MCF 10A (cell line): ENCODE data around the gene TRIM68. TPM values are rescaled to one million over a fixed set of nuclear protein-coding genes. Genes with fewer than 3 reads are reported as not detected.

ENCODE experiments used
- BruUV-seq: library from RNA; stranded (reverse); fragments of 400-500 nt; replicated peaks from 2 replicates; lab custom pipeline; 2021; lab: Mats Ljungman, UMichigan
- CTCF ChIA-PET: fragments of 300-600 bp; sonication (Branson Sonifier 250); formaldehyde crosslinking; extraction: SDS; loops from one replicate; lab custom pipeline; 2021; ENCODE audit warnings: antibody characterized with exemption, inconsistent platforms; lab: Yijun Ruan, JAX
- POLR2A ChIA-PET: fragments of 300-600, 350-650 bp; sonication (Branson Sonifier 250); formaldehyde crosslinking; extraction: SDS; loops from one replicate; lab custom pipeline; 2020; ENCODE audit warnings: antibody characterized with exemption, inconsistent platforms; lab: Yijun Ruan, JAX
- DNase-seq: peaks from one replicate; pipeline ENCODE4 v3.0.0-alpha.2; 2018; ENCODE audit not compliant: unreplicated experiment
- H3K27ac Mint-ChIP-seq: one replicate; pipeline ENCODE4 v1.8.0; 2022; ENCODE audit warnings: mild to moderate bottlenecking, low read depth, mixed read lengths; ENCODE audit not compliant: unreplicated experiment
- H3K27me3 Mint-ChIP-seq: one replicate; pipeline ENCODE4 v1.8.0; 2022; ENCODE audit warnings: mixed read lengths; ENCODE audit not compliant: insufficient read depth, unreplicated experiment
- H3K36me3 Mint-ChIP-seq: one replicate; pipeline ENCODE4 v1.8.0; 2022; ENCODE audit warnings: mild to moderate bottlenecking, moderate library complexity, mixed read lengths; ENCODE audit not compliant: insufficient read depth, unreplicated experiment
- H3K4me1 Mint-ChIP-seq: one replicate; pipeline ENCODE4 v1.8.0; 2022; ENCODE audit warnings: mixed read lengths; ENCODE audit not compliant: insufficient read depth, unreplicated experiment
- H3K4me3 Mint-ChIP-seq: one replicate; pipeline ENCODE4 v1.8.0; 2022; ENCODE audit warnings: mild to moderate bottlenecking, moderate library complexity, mixed read lengths; ENCODE audit not compliant: unreplicated experiment
- H3K9me3 Mint-ChIP-seq: one replicate; pipeline ENCODE4 v1.8.0; 2022; ENCODE audit warnings: mixed read lengths; ENCODE audit not compliant: unreplicated experiment
- intact Hi-C: fragments of 100-400 bp; cut with micrococcal nuclease; formaldehyde crosslinking; loops from 2 replicates; pipeline ENCODE4 v1.14.1; 2022
- total RNA-seq: library from RNA; stranded (reverse); gene quantifications from 2 replicates; pipeline ENCODE4 v1.2.3, GENCODE V29; 2022
- TF ChIP-seq, protein P1 (sequence below): fragments of 200-600 bp; IDR thresholded peaks from one replicate; pipeline ENCODE4 v1.8.0; 2022; ENCODE audit warnings: antibody characterized with exemption, mild to moderate bottlenecking; ENCODE audit not compliant: unreplicated experiment

TRIM68 gene
- total RNA-seq, 1 experiment from 2014 or later, result 7.9 TPM

DNA sequence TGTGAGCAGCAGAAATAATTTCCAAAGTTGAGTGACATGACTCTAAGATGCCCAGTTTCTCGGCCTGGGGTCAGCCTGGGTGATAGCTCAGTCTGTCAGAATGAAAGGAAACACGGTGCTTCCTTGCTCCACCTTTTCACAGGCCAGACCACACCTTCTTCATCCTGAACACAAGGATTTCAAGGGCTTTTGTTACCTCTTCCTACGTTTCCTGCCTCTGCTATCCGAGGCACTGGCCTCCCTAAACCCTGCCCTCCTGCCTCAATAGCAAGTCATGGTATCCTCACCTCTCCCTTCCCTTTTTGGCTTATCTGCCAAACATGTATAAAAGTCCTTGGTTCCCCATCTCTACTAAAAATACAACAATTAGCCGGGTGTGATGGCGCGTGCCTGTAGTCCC is 34.0 kb upstream of the TRIM68 start:
- CTCF ChIA-PET, result interaction anchor here (1.3 to 1.4 kb wide), 2 partner anchors 15 to 356 kb away, joined by 3 read pairs; no protein-coding TSS in a partner anchor
- no peak for DNase-seq
- POLR2A ChIA-PET, result no interaction called here
- TF ChIP-seq, protein P1, sequence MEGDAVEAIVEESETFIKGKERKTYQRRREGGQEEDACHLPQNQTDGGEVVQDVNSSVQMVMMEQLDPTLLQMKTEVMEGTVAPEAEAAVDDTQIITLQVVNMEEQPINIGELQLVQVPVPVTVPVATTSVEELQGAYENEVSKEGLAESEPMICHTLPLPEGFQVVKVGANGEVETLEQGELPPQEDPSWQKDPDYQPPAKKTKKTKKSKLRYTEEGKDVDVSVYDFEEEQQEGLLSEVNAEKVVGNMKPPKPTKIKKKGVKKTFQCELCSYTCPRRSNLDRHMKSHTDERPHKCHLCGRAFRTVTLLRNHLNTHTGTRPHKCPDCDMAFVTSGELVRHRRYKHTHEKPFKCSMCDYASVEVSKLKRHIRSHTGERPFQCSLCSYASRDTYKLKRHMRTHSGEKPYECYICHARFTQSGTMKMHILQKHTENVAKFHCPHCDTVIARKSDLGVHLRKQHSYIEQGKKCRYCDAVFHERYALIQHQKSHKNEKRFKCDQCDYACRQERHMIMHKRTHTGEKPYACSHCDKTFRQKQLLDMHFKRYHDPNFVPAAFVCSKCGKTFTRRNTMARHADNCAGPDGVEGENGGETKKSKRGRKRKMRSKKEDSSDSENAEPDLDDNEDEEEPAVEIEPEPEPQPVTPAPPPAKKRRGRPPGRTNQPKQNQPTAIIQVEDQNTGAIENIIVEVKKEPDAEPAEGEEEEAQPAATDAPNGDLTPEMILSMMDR, result no peak
- Mint-ChIP-seq H3K4me1 (no peaks in the 10 kb centered on the region), H3K27ac (no peak overlapping the region), H3K36me3 (no peaks in the 10 kb centered on the region), H3K27me3 (peaks cover 13% of the 10 kb centered on the region), H3K9me3 (no peaks in the 10 kb centered on the region), H3K4me3 (no peak overlapping the region)
- intact Hi-C loops, result no loop called here
- BruUV-seq, result no TSS peak

DNA sequence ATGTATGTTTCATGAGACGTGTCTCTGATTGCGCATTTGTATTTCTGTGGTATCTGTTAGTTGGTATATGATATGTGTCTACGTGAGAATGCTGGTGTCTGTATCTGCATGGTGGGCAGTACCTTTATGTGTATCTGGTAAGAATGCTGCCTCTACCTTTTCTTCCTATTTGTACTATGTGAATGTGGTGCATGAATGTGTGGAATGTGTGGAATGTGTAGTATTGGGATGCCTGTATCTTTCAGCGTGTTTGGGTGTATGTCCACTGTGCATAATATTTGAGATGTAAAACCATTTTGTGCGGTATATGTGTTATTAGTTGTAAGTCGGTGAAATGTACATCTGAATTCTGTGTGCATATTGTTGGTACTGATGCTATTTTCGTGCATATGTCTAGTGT is 33.5 kb upstream of the TRIM68 start:
- no peak overlapping the region for H3K4me3 Mint-ChIP-seq
- no TSS peak for BruUV-seq

DNA sequence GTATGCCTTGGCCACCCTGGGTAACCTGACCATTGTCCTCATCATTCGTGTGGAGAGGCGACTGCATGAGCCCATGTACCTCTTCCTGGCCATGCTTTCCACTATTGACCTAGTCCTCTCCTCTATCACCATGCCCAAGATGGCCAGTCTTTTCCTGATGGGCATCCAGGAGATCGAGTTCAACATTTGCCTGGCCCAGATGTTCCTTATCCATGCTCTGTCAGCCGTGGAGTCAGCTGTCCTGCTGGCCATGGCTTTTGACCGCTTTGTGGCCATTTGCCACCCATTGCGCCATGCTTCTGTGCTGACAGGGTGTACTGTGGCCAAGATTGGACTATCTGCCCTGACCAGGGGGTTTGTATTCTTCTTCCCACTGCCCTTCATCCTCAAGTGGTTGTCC is 31.9 kb upstream of the TRIM68 start:
- no peak for DNase-seq
- CTCF ChIA-PET, result interaction anchor here (0.7 to 4.5 kb wide), 3 partner anchors 11 to 365 kb away, joined by 3 to 69 read pairs (median 4); no protein-coding TSS in a partner anchor
- no peaks in the 10 kb centered on the region for H3K36me3 Mint-ChIP-seq

More for the DNA sequence above, 33.5 kb upstream of the TRIM68 start:
- ChIA-PET POLR2A (no interaction called here), CTCF (interaction anchor here (0.6 to 1.5 kb wide), 4 partner anchors 14 to 357 kb away, joined by 3 to 4 read pairs (median 3); no protein-coding TSS in a partner anchor)
- intact Hi-C loops, result no loop called here
- Mint-ChIP-seq H3K27me3 (peaks cover 13% of the 10 kb centered on the region), H3K27ac (no peak overlapping the region), H3K9me3 (no peaks in the 10 kb centered on the region), H3K36me3 (no peaks in the 10 kb centered on the region), H3K4me1 (no peaks in the 10 kb centered on the region)
- DNase-seq, result no peak
- TF ChIP-seq, protein P1, result no peak

DNA sequence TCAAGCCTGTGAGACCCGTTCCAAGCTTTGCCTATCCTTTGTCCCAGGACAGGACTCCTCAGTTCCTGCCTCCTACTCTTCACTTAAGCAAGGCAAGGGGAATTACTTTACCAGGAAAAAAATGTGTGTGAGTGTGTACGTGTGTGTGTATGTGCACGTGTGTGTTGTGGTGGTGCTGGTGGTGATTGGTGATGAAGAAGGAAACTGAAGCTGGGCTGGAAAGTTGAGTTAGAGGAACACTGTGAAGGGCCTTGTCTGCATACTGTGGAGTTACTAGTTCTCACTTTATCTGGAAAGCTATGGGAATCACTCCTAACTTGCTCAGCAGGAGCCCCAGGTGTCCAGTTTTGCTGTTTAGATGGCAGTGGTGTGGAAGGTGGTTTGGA is 29.6 kb upstream of the TRIM68 start:
- intact Hi-C loops, result loop anchor here (1.0 to 2.0 kb wide), 2 partner anchors 189 to 367 kb away; no protein-coding TSS in a partner anchor
- BruUV-seq, result no TSS peak
- POLR2A ChIA-PET, result no interaction called here
- no peak for DNase-seq
- TF ChIP-seq, protein P1, result no peak
- CTCF ChIA-PET, result interaction anchor here (0.5 to 4.5 kb wide), 59 partner anchors 8 to 1988 kb away, joined by 3 to 122 read pairs (median 4); partner anchors contain the start of genes OR52N2, OR52R1 and TRIM68
- H3K4me1 Mint-ChIP-seq, result no peaks in the 10 kb centered on the region
- no peaks in the 10 kb centered on the region for H3K27me3 Mint-ChIP-seq
- no peak overlapping the region for H3K4me3 Mint-ChIP-seq
- H3K9me3 Mint-ChIP-seq, result no peaks in the 10 kb centered on the region
- no peak overlapping the region for H3K27ac Mint-ChIP-seq
- H3K36me3 Mint-ChIP-seq, result no peaks in the 10 kb centered on the region

More for the DNA sequence above, 31.9 kb upstream of the TRIM68 start:
- H3K4me1 Mint-ChIP-seq, result no peaks in the 10 kb centered on the region
- no peak overlapping the region for H3K27ac Mint-ChIP-seq
- POLR2A ChIA-PET, result no interaction called here
- H3K27me3 Mint-ChIP-seq, result peaks cover 7% of the 10 kb centered on the region
- BruUV-seq, result no TSS peak
- intact Hi-C loops, result no loop called here
- H3K9me3 Mint-ChIP-seq, result no peaks in the 10 kb centered on the region
- no peak overlapping the region for H3K4me3 Mint-ChIP-seq
- TF ChIP-seq, protein P1, result no peak
